Aorta (tissue), 5 donors: ENCODE results near the gene PDZD4. TPM values are rescaled to one million over a fixed set of nuclear protein-coding genes. Genes with fewer than 3 reads are reported as not detected.

Experiments used
- ATAC-seq: fragments of 200-7000 bp; cut with Tn5 transposase; one replicate; pipeline ENCODE4 v1.9.1; 2022; ENCODE audit warnings: moderate library complexity; ENCODE audit not compliant: low FRiP score
- DNase-seq, 2 donors: peaks; one replicate each; pipeline ENCODE4 v3.0.0-alpha.2; 2020
- H3K27ac ChIP-seq, 2 donors: one replicate each; pipeline ENCODE4 v1.5.1; 2013; ENCODE audit warnings: low read length in 2 of 2, mild to moderate bottlenecking in 2 of 2, moderate library complexity in 2 of 2, control low read depth in 1 of 2, inconsistent platforms in 1 of 2, low read depth in 1 of 2
- H3K27me3 ChIP-seq, 2 donors: one replicate each; pipeline ENCODE4 v1.6.1; 2013; ENCODE audit warnings: control low read depth in 1 of 2, low read length in 1 of 2, mild to moderate bottlenecking in 1 of 2, moderate library complexity in 1 of 2; ENCODE audit not compliant: insufficient read depth in 2 of 2, control insufficient read depth in 1 of 2
- H3K36me3 ChIP-seq, 2 donors: one replicate each; pipeline ENCODE4 v1.6.1; 2013; ENCODE audit warnings: control low read depth in 1 of 2, low read length in 1 of 2, mild to moderate bottlenecking in 1 of 2; ENCODE audit not compliant: insufficient read depth in 2 of 2, control insufficient read depth in 1 of 2
- H3K4me1 ChIP-seq, 2 donors: one replicate each; pipeline ENCODE4 v1.6.1; 2013; ENCODE audit warnings: low read length in 2 of 2, control low read depth in 1 of 2, mild to moderate bottlenecking in 1 of 2, moderate library complexity in 1 of 2; ENCODE audit not compliant: insufficient read depth in 2 of 2, control insufficient read depth in 1 of 2
- H3K4me3 ChIP-seq, 2 donors: one replicate each; pipeline ENCODE4 v1.5.1; 2013; ENCODE audit warnings: low read length in 2 of 2, control low read depth in 1 of 2, mild to moderate bottlenecking in 1 of 2
- H3K9me3 ChIP-seq: one replicate; pipeline ENCODE4 v1.6.1; 2013; ENCODE audit warnings: mild to moderate bottlenecking, low read length; ENCODE audit not compliant: control insufficient read depth
- WGBS, 2 donors: extraction: QIAGEN DNeasy Blood & Tissue Kit; methylation state at CpG; one replicate each; pipeline ENCODE4 v1.1.7; 2013; 5-methylcytosine and 5-hydroxymethylcytosine counted together
- intact Hi-C, 2 donors: fragments of 100-400 bp; cut with DNase I; formaldehyde crosslinking; loops; one replicate each; pipeline versions ENCODE4 v1.14.2 to v1.15.0; 2022
- long read RNA-seq, 2 donors: library from polyadenylated mRNA; unstranded; transcript quantifications; one replicate each; pipeline ENCODE4 v2.0.0, GENCODE V29; 2020 to 2021
- polyA plus RNA-seq, 2 donors: library from polyadenylated mRNA; stranded (reverse); fragments of 200-250 nt; gene quantifications; one replicate each; pipeline ENCODE4 v1.2.3, GENCODE V29; 2013
- total RNA-seq, 2 donors: library from RNA; stranded (reverse); fragmentation: NEBNext Ultra II Directional; extraction: Animal tissue kit (Norgen Biotek cat#: 25700); gene quantifications; one replicate each; pipeline ENCODE4 v1.2.1, GENCODE V29; 2021
- donor health status: healthy with polysubstance abuse.
- donor health status: Bipolar disorder and iron deficiency.
- donor health status: DM: no; HTN: no; CAD: no.
- donor health status: DM: no; HTN: no; CAD: no.
- donor health status: DM: yes; HTN: yes; CAD: no.

PDZD4 gene, protein sequence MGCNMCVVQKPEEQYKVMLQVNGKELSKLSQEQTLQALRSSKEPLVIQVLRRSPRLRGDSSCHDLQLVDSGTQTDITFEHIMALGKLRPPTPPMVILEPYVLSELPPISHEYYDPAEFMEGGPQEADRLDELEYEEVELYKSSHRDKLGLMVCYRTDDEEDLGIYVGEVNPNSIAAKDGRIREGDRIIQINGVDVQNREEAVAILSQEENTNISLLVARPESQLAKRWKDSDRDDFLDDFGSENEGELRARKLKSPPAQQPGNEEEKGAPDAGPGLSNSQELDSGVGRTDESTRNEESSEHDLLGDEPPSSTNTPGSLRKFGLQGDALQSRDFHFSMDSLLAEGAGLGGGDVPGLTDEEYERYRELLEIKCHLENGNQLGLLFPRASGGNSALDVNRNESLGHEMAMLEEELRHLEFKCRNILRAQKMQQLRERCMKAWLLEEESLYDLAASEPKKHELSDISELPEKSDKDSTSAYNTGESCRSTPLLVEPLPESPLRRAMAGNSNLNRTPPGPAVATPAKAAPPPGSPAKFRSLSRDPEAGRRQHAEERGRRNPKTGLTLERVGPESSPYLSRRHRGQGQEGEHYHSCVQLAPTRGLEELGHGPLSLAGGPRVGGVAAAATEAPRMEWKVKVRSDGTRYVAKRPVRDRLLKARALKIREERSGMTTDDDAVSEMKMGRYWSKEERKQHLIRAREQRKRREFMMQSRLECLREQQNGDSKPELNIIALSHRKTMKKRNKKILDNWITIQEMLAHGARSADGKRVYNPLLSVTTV
- total RNA-seq (10 to 100 TPM; 11.9 to 19.2 TPM), polyA plus RNA-seq (10 to 100 TPM in 1 of 2 donors, 1 to 10 TPM in 1; 4.4 to 27.3 TPM)
- long read RNA-seq, donor 1, partial matches to known transcripts: 0 of 1 reads
- long read RNA-seq, donor 1, other reads (novel, unspliced or antisense): 1 of 1 reads
- long read RNA-seq, donor 2, partial matches to known transcripts: 0 of 3 reads
- long read RNA-seq, donor 2, other reads (novel, unspliced or antisense): 3 of 3 reads

DNA sequence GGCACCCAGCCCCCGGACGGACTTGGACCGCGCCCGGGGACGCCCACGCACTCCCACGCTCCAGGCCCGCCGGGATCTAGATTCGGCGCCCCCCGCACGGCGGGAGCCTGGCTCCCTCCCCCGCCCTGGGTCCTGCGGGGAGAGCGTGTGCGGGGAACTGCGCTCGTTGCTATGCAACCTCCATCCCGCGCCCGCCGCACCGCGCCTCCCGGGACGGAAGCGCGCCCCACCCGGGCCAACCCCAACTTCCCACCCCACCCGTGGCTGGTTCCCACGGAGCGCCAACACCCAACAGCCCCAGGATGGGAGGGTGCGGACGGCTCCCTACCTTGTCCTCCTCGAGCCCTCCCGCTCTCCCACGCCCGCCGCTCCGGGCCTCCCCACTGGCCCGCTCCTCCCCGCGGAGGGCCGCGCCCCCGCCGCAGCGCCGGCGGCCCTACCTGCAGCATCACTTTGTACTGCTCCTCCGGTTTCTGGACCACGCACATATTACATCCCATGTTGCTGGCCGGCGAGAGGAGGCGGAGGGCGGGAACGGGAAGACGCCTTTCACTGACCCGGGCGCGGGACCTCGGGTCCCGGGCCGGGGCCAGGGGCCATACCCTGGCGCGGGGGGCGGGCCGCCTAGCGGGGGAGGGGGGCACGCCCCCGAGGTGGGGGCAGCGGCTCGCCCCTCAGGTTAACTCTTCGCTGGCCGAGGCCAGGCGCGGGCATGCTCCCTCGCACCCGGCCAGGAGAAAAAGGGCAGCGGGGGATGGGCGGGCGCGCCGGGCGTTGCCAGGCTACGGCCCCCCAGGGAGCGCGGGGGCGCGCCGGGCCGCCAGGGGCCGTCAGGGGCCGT is at the start of gene PDZD4:
TSS of gene PDZD4 (minus strand) at position 746 of the 841 bp plus-strand sequence. CDS start at position 500, 246 bp downstream.
- 1 to 25% methylated on average over 49 to 97 of the region's 97 CpGs for WGBS, 2 donors
- ATAC-seq (peak; percentile 24), DNase-seq (peak in 1 of 2 donors; percentile 70)
- H3K36me3 ChIP-seq: no peaks in the 10 kb centered on the region
- intact Hi-C loops: no loop called here
- no peaks in the 10 kb centered on the region for H3K27me3 ChIP-seq
- H3K9me3 ChIP-seq: no peaks in the 10 kb centered on the region
- H3K4me1 ChIP-seq: no peaks in the 10 kb centered on the region
- no peak within 1 kb of the TSS for H3K27ac ChIP-seq
- H3K4me3 ChIP-seq: peak within 1 kb of the TSS; percentile 40 to 73

DNA sequence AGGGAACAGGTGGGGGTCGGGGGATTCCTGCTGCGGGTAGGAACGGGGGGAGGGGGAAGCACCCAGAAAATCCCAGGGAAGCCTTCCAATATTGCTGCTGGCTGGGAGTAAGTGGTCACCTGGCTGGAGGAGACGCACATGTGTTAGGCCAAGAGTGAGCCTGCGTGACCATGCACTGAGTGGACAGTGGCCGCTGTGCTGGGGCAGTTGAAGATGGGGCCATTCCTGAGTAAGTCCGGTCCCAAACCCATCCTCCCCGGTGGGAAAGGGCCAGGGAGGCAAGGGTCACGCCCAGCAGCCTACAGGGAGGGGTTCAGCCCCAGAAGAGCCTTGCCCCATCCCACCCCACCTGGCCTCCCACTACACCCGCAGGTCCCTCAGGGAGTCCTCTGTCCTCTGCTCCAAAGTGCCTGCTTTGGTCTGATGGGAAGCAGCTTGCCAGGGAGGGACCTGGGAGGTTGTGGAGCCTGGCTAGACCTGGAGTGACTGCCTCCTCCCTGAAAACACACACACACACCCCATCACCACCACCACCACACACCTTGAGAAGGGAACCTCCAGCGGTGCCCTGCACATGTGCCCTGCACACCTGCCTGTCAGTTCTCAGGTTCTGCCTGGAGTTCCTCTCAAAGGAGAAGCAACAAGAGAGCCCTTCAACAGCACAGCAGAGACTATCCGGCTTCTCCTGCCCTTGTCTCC is 49.5 kb upstream of the PDZD4 start:
- peaks cover 0 to 2% of the 10 kb centered on the region in 2 donors for H3K27me3 ChIP-seq
- intact Hi-C loops: no loop called here
- 43 to 56% methylated on average over 12 of the region's 12 CpGs for WGBS, 2 donors

DNA sequence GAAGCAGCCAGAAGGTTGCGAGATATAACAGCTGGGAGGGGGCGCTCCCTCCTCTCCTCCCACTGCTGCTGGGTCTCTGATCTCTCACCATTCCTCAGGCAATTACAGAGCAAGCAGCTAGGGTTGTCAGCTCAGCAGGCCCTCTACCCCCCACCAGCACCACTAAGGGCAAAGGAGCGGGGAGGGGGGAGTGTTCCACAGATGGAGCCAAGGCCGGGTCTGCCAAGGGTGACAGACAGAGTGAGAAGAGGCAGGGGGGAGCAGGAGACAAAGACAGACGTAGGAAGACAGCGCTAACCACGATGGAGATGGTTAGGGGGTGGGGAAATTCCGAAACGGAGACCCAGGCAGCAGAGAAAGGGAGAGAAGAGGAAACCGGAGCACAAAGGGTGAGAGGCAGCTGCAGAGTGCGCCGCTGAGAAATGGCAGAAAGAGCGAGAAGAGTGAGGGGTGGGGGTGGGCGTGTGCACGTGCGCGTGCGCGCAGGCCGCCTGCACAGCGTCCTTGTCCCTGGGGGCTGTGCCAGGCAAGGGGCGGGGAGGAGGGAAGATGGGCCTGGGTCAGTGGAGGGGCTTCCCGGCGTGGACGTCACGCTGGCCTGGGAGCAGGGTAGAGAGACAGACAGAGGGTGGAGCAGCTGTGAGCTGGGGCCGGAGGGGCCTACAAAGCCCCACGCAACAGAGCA is 48.8 kb upstream of the PDZD4 start:
- intact Hi-C loops: no loop called here
- no peak overlapping the region for H3K27ac ChIP-seq
- 2 to 10% methylated on average over 27 to 28 of the region's 28 CpGs for WGBS, 2 donors
- no peaks in the 10 kb centered on the region for H3K4me1 ChIP-seq
- H3K4me3 ChIP-seq: no peak overlapping the region
- DNase-seq (no peak), ATAC-seq (no peak)
- H3K36me3 ChIP-seq: no peaks in the 10 kb centered on the region
- no peaks in the 10 kb centered on the region for H3K9me3 ChIP-seq
- peaks cover 0 to 2% of the 10 kb centered on the region in 2 donors for H3K27me3 ChIP-seq

More for the DNA sequence above, 49.5 kb upstream of the PDZD4 start:
- H3K36me3 ChIP-seq: no peaks in the 10 kb centered on the region
- DNase-seq (no peak), ATAC-seq (no peak)
- H3K9me3 ChIP-seq: no peaks in the 10 kb centered on the region
- H3K4me1 ChIP-seq: no peaks in the 10 kb centered on the region
- no peak overlapping the region for H3K27ac ChIP-seq
- no peak overlapping the region for H3K4me3 ChIP-seq

DNA sequence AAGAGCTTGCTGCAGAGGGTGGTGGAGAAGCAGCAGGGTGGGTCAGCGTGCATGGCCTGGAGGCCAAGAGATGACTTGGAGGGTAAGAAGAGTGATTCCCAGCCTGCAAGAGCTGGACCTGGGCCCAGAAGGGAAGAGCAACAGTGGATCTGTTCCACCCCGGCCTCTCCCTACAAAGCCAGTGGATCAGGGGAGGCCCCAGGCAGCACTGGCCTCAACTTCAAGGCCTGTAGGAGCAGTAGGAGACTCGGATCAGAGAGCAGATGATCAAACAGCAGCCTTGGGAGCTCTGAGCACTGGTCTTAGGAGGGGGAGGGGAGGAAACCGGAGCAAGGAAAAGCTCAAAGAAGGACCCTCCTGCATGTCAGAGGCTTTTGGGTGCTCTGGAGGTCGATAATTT is 48.0 kb upstream of the PDZD4 start:
- Histone ChIP-seq H3K4me3 (no peak overlapping the region), H3K9me3 (no peaks in the 10 kb centered on the region), H3K27me3 (peaks cover 0 to 2% of the 10 kb centered on the region in 2 donors), H3K36me3 (no peaks in the 10 kb centered on the region), H3K4me1 (no peaks in the 10 kb centered on the region), H3K27ac (no peak overlapping the region)
- DNase-seq (no peak), ATAC-seq (no peak)
- 32 to 46% methylated on average over 5 of the region's 5 CpGs for WGBS, 2 donors
- intact Hi-C loops: no loop called here

DNA sequence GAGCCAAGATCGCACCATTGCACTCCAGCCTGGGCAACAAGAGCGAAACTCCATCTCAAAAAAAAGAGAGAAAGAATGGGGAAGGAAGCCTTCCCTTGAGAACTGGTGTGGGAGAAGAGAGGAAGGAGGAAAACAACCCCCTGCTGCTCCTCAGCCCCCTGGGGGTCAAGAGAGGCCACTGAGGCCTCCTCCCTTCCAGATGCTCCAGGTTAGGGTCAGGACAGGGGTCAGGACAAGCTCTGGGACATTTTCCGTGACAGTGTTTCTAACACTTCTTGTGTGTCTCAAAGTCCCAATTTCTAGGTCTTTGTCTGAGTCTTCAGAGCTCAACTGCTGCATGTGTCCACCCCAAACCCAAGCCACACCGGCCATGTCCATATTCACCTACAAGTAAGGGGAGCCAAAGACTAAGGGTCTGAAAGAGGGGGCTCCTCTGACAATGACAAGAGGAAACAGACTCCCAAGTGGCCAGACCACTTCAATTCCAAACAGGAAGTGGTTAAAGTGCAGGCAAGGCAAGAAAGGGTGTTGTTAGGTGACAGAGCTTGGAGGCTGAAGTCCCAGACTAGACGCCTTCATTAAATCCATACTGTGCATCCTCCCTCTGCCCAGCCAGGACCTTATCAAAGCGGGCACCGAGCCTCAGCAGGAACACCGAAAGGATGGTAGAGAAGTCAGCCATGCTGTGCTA is 47.4 kb upstream of the PDZD4 start:
- H3K9me3 ChIP-seq: no peaks in the 10 kb centered on the region
- WGBS, 2 donors: 74 to 79% methylated on average over 8 of the region's 8 CpGs
- no peak overlapping the region for H3K4me3 ChIP-seq
- peaks cover 0 to 2% of the 10 kb centered on the region in 2 donors for H3K27me3 ChIP-seq
- no peak overlapping the region for H3K27ac ChIP-seq
- intact Hi-C loops: no loop called here
- no peaks in the 10 kb centered on the region for H3K36me3 ChIP-seq
- DNase-seq: no peak
- H3K4me1 ChIP-seq: no peaks in the 10 kb centered on the region
- ATAC-seq: no peak

DNA sequence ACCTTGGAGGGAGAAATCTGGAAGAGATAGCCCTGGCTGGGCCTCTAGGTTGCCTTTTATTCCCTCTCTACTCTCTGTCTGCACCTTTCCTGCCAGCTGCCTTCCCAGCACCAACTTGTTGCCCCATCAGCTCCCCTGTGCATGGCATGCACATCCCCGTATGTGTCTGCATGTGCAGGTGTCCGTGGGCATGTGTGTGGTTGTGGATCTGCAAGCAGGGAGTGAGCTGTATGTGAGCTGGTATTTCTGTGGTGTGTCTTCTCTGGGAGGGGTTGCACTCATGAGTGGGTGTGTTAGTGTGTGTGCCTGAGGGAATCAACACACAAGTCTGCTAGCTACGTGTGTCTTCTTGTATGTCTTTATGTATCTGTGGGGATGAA is 45.8 kb upstream of the PDZD4 start:
- intact Hi-C loops: no loop called here
- ATAC-seq (no peak), DNase-seq (no peak)
- no peaks in the 10 kb centered on the region for H3K36me3 ChIP-seq
- no peak overlapping the region for H3K4me3 ChIP-seq
- 56 to 63% methylated on average over 3 of the region's 3 CpGs for WGBS, 2 donors
- peaks cover 0 to 2% of the 10 kb centered on the region in 2 donors for H3K27me3 ChIP-seq
- H3K4me1 ChIP-seq: no peaks in the 10 kb centered on the region
- no peaks in the 10 kb centered on the region for H3K9me3 ChIP-seq
- H3K27ac ChIP-seq: no peak overlapping the region

DNA sequence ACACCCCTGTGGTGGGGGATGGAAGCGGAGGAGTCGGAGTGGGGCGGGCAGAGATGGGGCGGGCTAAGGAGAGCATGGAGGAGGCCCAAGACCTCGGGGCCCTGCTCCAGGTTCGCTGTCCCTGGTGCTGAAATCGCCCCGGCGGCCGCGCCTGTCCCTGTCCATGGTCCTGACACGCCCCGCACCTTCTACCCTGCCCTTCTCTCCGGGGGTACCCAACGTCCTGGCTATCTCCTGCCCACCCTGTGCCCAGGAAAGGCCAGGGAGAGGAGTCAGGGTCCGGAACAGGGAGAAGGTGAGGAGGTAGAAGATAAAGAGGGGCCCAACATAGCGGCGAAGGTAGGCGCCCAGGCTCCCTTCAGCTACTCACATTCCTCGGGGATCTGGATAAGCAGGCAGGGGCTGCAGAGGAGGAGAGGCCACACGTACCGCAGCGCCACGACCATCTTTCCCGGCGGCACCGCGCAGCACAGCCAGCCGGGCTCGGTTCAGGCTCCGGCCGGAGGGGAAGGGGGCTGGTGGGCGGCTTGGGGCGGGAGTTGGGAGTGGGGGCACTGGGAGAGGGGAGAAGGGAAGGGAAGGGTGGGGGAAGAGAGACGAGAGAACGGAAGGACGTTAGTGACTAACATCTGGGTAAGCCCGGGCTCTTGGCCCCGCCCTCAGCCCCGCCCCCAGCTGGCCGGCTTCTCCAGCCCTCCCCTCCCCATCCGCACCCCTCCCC is 45.2 kb upstream of the PDZD4 start:
- ATAC-seq: peak; percentile 84
- H3K36me3 ChIP-seq: no peaks in the 10 kb centered on the region
- 2 to 10% methylated on average over 39 to 42 of the region's 42 CpGs for WGBS, 2 donors
- H3K27ac ChIP-seq: no peak overlapping the region
- no peak overlapping the region for H3K4me3 ChIP-seq
- intact Hi-C loops: no loop called here
- H3K9me3 ChIP-seq: no peaks in the 10 kb centered on the region
- DNase-seq: peak in 1 of 2 donors; percentile 88
- peaks cover 0 to 2% of the 10 kb centered on the region in 2 donors for H3K27me3 ChIP-seq
- no peaks in the 10 kb centered on the region for H3K4me1 ChIP-seq
